ENCODE measurements around the gene MTPN. TPM values are rescaled to one million over a fixed set of nuclear protein-coding genes. Genes with fewer than 3 reads are reported as not detected.

MTPN gene
- total RNA-seq, 4 donors from 2014 or later = 66.3 to 94.6 (median 75.0) TPM

- no peaks in the 10 kb centered on the region for H3K9me3 ChIP-seq
- H3K4me3 ChIP-seq = no peak overlapping the region
- H3K36me3 ChIP-seq = no peaks in the 10 kb centered on the region
- TF ChIP-seq EP300 (IDR thresholded peaks at IDR 0.05) (no peak), CTCF (IDR thresholded peaks at IDR 0.05) (no peak), POLR2A (IDR thresholded peaks at IDR 0.05) (no peak)
- DNase-seq (ENCODE audit: low spot score in 2 of 2) = no peak
- H3K4me1 ChIP-seq = peaks cover 0 to 50% (median 9%) of the 10 kb centered on the region in 4 donors
- no peak overlapping the region for H3K27ac ChIP-seq
- no peaks in the 10 kb centered on the region for H3K27me3 ChIP-seq
These were observed 17.4 kb downstream of the MTPN start for GRCh38 chr7:135959646-135960363.

GRCh38 chr7:135958173-135958572 lies 19.0 kb downstream of the MTPN start:
- Histone ChIP-seq H3K36me3 (no peaks in the 10 kb centered on the region), H3K4me1 (peaks cover 0 to 41% (median 6%) of the 10 kb centered on the region in 4 donors), H3K27ac (no peak overlapping the region), H3K4me3 (no peak overlapping the region), H3K9me3 (no peaks in the 10 kb centered on the region), H3K27me3 (no peaks in the 10 kb centered on the region)
- TF ChIP-seq POLR2A (IDR thresholded peaks at IDR 0.05) (no peak), EP300 (IDR thresholded peaks at IDR 0.05) (no peak), CTCF (IDR thresholded peaks at IDR 0.05) (no peak)
- WGBS, 2 donors = 78 to 85% methylated on average over 1 of the region's 1 CpG
- no peak for DNase-seq (ENCODE audit: low spot score in 2 of 2)

- peaks cover 0 to 38% (median 6%) of the 10 kb centered on the region in 4 donors for H3K4me1 ChIP-seq
- no peak for TF ChIP-seq EP300 (IDR thresholded peaks at IDR 0.05)
- TF ChIP-seq POLR2A (IDR thresholded peaks at IDR 0.05) = no peak
- TF ChIP-seq CTCF (IDR thresholded peaks at IDR 0.05) = no peak
- H3K36me3 ChIP-seq = no peaks in the 10 kb centered on the region
- no peak overlapping the region for H3K27ac ChIP-seq
- WGBS, 2 donors = 96 to 99% methylated on average over 2 of the region's 2 CpGs
- no peaks in the 10 kb centered on the region for H3K27me3 ChIP-seq
- H3K9me3 ChIP-seq = no peaks in the 10 kb centered on the region
- no peak for DNase-seq (ENCODE audit: low spot score in 2 of 2)
- H3K4me3 ChIP-seq = no peak overlapping the region
These were observed 19.5 kb downstream of the MTPN start for GRCh38 chr7:135957627-135958026.

- Histone ChIP-seq H3K4me3 (no peak overlapping the region), H3K4me1 (peaks cover 0 to 27% (median 6%) of the 10 kb centered on the region in 4 donors), H3K27me3 (no peaks in the 10 kb centered on the region), H3K36me3 (no peaks in the 10 kb centered on the region), H3K27ac (no peak overlapping the region), H3K9me3 (no peaks in the 10 kb centered on the region)
- TF ChIP-seq CTCF (IDR thresholded peaks at IDR 0.05) (no peak), POLR2A (IDR thresholded peaks at IDR 0.05) (no peak), EP300 (IDR thresholded peaks at IDR 0.05) (no peak)
- 92% methylated on average over 2 of the region's 2 CpGs for WGBS, 2 donors
- no peak for DNase-seq (ENCODE audit: low spot score in 2 of 2)
These were observed 20.8 kb downstream of the MTPN start for GRCh38 chr7:135956393-135956792.

GRCh38 chr7:135950972-135951371 lies 26.2 kb downstream of the MTPN start:
- WGBS, 2 donors = 87 to 89% methylated on average over 2 of the region's 2 CpGs
- no peak for DNase-seq (ENCODE audit: low spot score in 2 of 2)
- H3K4me1 ChIP-seq = peaks cover 0 to 23% (median 0%) of the 10 kb centered on the region in 4 donors
- H3K9me3 ChIP-seq = no peaks in the 10 kb centered on the region
- no peak overlapping the region for H3K4me3 ChIP-seq
- TF ChIP-seq POLR2A (IDR thresholded peaks at IDR 0.05) = no peak
- no peak for TF ChIP-seq CTCF (IDR thresholded peaks at IDR 0.05)
- no peak for TF ChIP-seq EP300 (IDR thresholded peaks at IDR 0.05)
- no peak overlapping the region for H3K27ac ChIP-seq
- H3K36me3 ChIP-seq = peaks cover 0 to 17% (median 0%) of the 10 kb centered on the region in 3 donors
- H3K27me3 ChIP-seq = no peaks in the 10 kb centered on the region
